Calu3 (cell line): ENCODE measurements around the gene SESTD1. TPM values are rescaled to one million over a fixed set of nuclear protein-coding genes. Genes with fewer than 3 reads are reported as not detected.

Experiments
- BruUV-seq: library from RNA; stranded (reverse); fragments of 400-500 nt; replicated peaks from 2 replicates; lab custom pipeline; 2021; lab: Mats Ljungman, UMichigan
- CTCF ChIA-PET: fragments of 300-600 bp; sonication (Branson Sonifier 250); formaldehyde crosslinking; loops from one replicate; lab custom pipeline; 2022; ENCODE audit warnings: antibody characterized with exemption; lab: Charles Lee
- DNase-seq: peaks from one replicate; pipeline ENCODE4 v3.0.0; 2022
- H3K27ac Mint-ChIP-seq: one replicate; pipeline ENCODE4 v1.8.0; 2022; ENCODE audit warnings: mixed read lengths; ENCODE audit not compliant: unreplicated experiment
- H3K27me3 Mint-ChIP-seq: one replicate; pipeline ENCODE4 v1.8.0; 2022; ENCODE audit warnings: mixed read lengths; ENCODE audit not compliant: unreplicated experiment
- H3K36me3 Mint-ChIP-seq: one replicate; pipeline ENCODE4 v1.8.0; 2022; ENCODE audit warnings: mild to moderate bottlenecking, moderate library complexity, mixed read lengths; ENCODE audit not compliant: insufficient read depth, unreplicated experiment
- H3K4me1 Mint-ChIP-seq: one replicate; pipeline ENCODE4 v1.8.0; 2022; ENCODE audit warnings: mild to moderate bottlenecking, low read depth, mixed read lengths; ENCODE audit not compliant: unreplicated experiment
- H3K4me3 Mint-ChIP-seq: one replicate; pipeline ENCODE4 v1.8.0; 2022; ENCODE audit warnings: mild to moderate bottlenecking, low read depth, moderate library complexity, mixed read lengths; ENCODE audit not compliant: unreplicated experiment
- H3K9me3 Mint-ChIP-seq: one replicate; pipeline ENCODE4 v1.8.0; 2022; ENCODE audit warnings: low read depth, mixed read lengths; ENCODE audit not compliant: unreplicated experiment
- CTCF ChIP-seq: fragments of 200-600 bp; IDR thresholded peaks from one replicate; pipeline ENCODE4 v1.8.0; 2022; ENCODE audit warnings: antibody characterized with exemption; ENCODE audit not compliant: unreplicated experiment
- intact Hi-C: fragments of 100-400 bp; cut with micrococcal nuclease; formaldehyde crosslinking; loops from one replicate; pipeline ENCODE4 v1.10.0; 2022; ENCODE audit not compliant: unreplicated experiment
- total RNA-seq: library from RNA; stranded (reverse); gene quantifications from 2 replicates; pipeline ENCODE4 v1.2.3, GENCODE V29; 2022

SESTD1 gene
- total RNA-seq, 1 experiment from 2014 or later: 145 TPM

GRCh38 chr2:179129574-179130238 is 134.9 kb downstream of the SESTD1 start:
- H3K4me3 Mint-ChIP-seq: no peak overlapping the region
- BruUV-seq: no TSS peak
- no peak for DNase-seq
- intact Hi-C loops: no loop called here
- H3K27me3 Mint-ChIP-seq: no peaks in the 10 kb centered on the region
- H3K36me3 Mint-ChIP-seq: peaks cover 9% of the 10 kb centered on the region
- TF ChIP-seq CTCF: peak; percentile 19
- no peaks in the 10 kb centered on the region for H3K4me1 Mint-ChIP-seq
- CTCF ChIA-PET: interaction anchor here (0.8 kb wide), 1 partner anchor 368 kb away, joined by 5 read pairs; no protein-coding TSS in a partner anchor
- H3K27ac Mint-ChIP-seq: no peak overlapping the region
- no peaks in the 10 kb centered on the region for H3K9me3 Mint-ChIP-seq

GRCh38 chr2:179125404-179125803 is 139.2 kb downstream of the SESTD1 start:
- Mint-ChIP-seq H3K36me3 (peaks cover 5% of the 10 kb centered on the region), H3K27ac (no peak overlapping the region), H3K9me3 (no peaks in the 10 kb centered on the region), H3K4me3 (no peak overlapping the region), H3K4me1 (no peaks in the 10 kb centered on the region), H3K27me3 (no peaks in the 10 kb centered on the region)
- CTCF ChIA-PET: no interaction called here
- BruUV-seq: no TSS peak
- no peak for TF ChIP-seq CTCF
- no peak for DNase-seq
- intact Hi-C loops: no loop called here

GRCh38 chr2:179124282-179124681 is 140.3 kb downstream of the SESTD1 start:
- BruUV-seq: no TSS peak
- peaks cover 13% of the 10 kb centered on the region for H3K36me3 Mint-ChIP-seq
- DNase-seq: no peak
- no peaks in the 10 kb centered on the region for H3K4me1 Mint-ChIP-seq
- intact Hi-C loops: no loop called here
- TF ChIP-seq CTCF: no peak
- no peaks in the 10 kb centered on the region for H3K27me3 Mint-ChIP-seq
- no peak overlapping the region for H3K27ac Mint-ChIP-seq
- H3K9me3 Mint-ChIP-seq: no peaks in the 10 kb centered on the region
- H3K4me3 Mint-ChIP-seq: no peak overlapping the region
- CTCF ChIA-PET: no interaction called here

GRCh38 chr2:179123272-179123662 is 141.4 kb downstream of the SESTD1 start:
- H3K36me3 Mint-ChIP-seq: peaks cover 13% of the 10 kb centered on the region
- H3K4me3 Mint-ChIP-seq: no peak overlapping the region
- CTCF ChIA-PET: no interaction called here
- no peak for DNase-seq
- no peak for TF ChIP-seq CTCF
- H3K27ac Mint-ChIP-seq: no peak overlapping the region
- BruUV-seq: no TSS peak
- H3K4me1 Mint-ChIP-seq: no peaks in the 10 kb centered on the region
- no peaks in the 10 kb centered on the region for H3K9me3 Mint-ChIP-seq
- intact Hi-C loops: no loop called here
- H3K27me3 Mint-ChIP-seq: no peaks in the 10 kb centered on the region
